Stimulated activated CD8-positive, alpha-beta memory T cell treated with anti-CD3 and anti-CD28 coated beads, Interleukin-7, amount 100 ng/mL, for 1 hour (primary cell): ENCODE results near the gene ZNF577.
"Not testable (repeated sequence)": the region's sequence is repeated elsewhere in the genome, so short reads cannot be mapped to it uniquely, and the experiment has no call there.

Experiments used
- DNase-seq, 2 donors: peaks; one replicate each; pipeline ENCODE4 v3.0.0-alpha.2; 2020; ENCODE audit warnings: low read depth in 2 of 2

Gene ZNF577

DNA sequence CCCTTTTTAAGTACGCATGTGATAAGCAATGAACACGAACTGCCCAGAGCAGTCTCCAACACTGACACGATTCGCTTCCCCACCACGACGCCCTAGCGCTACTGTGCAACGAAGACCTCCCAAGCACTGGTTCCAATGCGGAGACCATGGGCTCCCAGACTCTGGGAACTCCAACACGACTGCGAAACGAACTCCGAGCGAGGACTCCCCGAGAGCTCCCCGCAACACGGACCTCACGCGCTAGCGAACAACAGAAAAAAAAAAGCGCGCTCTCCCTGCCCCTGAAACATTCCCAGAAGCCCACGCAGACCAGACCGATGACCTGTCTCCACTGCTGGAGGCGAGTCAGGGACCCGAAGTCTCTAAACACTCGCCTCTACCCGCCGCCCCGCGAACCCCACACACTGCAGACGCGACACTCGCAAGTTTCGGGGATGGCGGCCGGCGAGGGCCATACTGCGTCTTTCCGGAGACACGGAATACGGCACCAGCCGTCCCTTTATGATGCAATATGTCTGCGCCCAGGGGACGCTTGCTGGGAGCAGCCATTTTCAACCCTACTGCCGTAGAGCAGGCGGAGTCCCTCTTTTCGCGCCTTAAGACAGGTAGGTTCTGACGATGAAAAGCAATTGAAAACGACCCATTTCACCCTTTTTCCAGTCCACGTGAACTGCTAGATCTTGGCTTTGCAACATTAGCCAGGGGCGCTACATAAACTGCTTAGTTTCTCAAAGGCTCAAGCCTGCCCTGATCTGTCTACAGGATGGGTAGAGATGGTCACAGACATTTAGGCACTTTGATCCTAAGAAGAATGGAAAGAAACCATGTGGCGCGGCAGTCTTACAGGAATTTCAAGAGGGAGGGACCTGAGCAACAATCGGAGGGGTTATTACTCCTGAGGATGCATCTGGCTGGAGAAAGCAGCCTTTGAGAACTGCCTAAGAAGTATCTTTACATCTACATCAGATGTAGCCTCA, at the start of gene ZNF577:
Gene ZNF577 (minus strand): TSS at position 430 of the 977 bp plus-strand sequence. CDS start 7,569 bp downstream, outside the sequence.
- peak; percentile 17 to 37 for DNase-seq

- DNase-seq = no peak
Measured at GRCh38 chr19:51931921-51932320, 44.2 kb upstream of the ZNF577 start.

- DNase-seq = no peak
Measured at GRCh38 chr19:51927859-51928258, 40.1 kb upstream of the ZNF577 start.

GRCh38 chr19:51926784-51927741, 39.3 kb upstream of the ZNF577 start, which contains the start of gene ZNF613:
Gene ZNF613, plus strand, starts transcription at chr19:51927472. Its CDS starts 8,749 bp downstream, at chr19:51936221.
- peak; percentile 66 to 80 for DNase-seq

DNA sequence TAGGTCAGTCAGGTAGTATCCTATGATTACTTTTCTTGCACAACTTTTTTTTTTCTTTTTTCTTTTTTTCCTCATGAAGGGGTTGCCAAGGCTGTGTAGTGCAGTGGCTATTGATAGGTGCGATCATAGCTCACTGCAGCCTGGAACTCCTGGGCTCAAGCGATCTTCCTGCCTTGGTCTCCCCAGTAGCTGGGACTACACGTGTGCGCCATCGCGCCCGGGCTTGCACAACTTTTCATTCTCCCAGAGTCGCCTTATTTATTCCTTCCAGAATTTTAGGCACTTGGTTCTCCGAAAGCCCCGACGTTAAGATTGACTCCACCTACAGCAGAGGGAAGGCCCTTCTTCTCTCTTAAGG, 38.7 kb upstream of the ZNF577 start:
- DNase-seq = no peak

DNA sequence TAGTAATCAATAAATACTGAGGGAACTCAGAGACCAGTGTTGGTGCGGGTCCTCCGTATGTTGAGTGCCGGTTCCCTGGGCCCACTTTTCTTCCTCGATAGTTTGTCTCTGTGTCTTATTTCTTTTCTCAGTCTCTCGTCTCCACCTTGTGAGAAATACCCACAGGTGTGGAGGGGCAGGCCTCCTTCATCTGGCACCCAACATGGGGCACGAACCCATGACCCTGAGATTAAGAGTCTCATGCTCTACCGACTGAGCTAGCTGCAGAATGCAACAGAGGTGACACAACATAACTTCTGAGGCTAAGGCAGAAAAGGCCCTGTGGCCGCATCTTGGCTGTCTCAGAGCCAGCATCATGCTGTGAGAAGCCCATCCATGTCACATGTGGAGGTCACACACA, 34.2 kb upstream of the ZNF577 start:
- no peak for DNase-seq

DNA sequence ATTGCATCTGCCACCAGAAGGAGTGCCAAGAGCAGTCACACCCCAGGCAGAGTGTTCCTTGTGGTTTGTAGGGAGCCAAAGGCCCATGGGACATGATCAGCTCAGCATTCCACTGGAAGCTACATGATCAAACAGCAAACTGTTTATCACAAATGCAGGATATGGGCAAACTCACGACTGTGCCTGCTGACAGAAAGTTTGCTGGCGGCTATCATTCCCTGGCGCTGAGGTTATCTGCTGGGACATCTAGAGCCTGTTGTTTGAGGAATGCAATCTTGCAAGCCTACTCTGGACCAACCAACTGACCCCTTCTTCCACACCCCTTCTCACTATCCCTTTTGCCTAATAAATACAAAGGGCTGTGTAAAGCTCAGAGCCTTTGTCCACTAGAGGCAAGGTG, 31.9 kb upstream of the ZNF577 start:
- DNase-seq = no peak

GRCh38 chr19:51916167-51916566, 28.4 kb upstream of the ZNF577 start:
- DNase-seq = no peak

DNA sequence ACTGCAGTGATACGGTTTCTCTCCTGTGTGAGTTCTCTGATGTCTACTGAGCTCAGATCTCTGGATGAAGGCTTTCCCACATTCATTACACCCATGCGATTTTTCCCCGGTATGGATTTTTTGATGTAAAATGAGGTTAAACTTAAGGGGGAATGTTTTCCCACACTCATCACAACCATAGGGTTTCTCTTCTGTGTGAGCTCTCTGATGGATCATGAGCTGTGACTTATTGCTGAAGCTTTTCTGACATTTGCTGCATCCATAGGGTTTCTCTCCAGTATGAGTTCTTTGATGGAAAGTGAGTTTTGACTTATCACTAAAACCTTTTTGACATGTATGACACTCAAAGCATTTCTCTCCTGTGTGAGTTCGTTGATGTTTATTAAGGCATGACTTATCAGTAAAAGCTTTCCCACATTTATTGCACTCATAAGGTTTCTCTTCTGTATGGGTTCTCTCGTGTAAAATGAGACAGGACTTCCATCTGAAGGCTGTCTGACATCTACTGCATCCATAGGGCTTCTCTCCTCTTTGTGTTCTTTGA, 27.6 kb upstream of the ZNF577 start:
- no peak for DNase-seq

DNA sequence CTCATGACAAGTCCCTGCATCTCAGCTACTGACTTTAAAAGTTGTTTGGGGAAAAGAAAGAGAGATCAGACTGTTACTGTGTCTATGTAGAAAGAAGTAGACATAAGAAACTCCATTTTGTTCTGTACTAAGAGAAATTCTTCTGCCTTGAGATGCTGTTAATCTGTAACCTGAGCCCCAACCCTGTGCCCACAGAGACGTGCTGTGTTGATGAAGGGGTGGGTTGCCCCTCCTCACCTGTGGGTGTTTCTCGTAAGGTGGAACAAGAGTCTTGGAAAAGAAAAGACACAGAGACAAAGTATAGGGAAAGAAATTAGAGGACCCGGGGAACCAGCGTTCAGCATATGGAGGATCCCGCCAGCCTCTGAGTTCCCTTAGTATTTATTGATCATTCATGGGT, 20.2 kb upstream of the ZNF577 start:
- DNase-seq = not testable (repeated sequence)

DNA sequence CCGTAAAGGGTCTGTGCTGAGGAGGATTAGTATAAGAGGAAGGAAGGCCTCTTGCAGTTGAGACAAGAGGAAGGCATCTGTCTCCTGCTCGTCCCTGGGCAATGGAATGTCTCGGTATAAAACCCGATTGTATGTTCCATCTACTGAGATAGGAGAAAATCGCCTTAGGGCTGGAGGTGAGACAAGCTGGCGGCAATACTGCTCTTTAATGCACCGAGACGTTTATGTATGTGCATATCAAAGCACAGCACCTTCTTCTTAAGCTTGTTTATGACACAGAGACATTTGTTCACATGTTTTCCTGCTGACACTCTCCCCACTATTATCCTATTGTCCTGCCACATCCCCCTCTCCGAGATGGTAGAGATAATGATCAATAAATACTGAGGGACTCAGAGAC, 18.4 kb upstream of the ZNF577 start:
- DNase-seq = not testable (repeated sequence)

GRCh38 chr19:51905639-51906038, 17.9 kb upstream of the ZNF577 start:
- DNase-seq = not testable (repeated sequence)

- DNase-seq = no peak
Measured at GRCh38 chr19:51905206-51905605, 17.5 kb upstream of the ZNF577 start.

GRCh38 chr19:51904331-51905165, 16.8 kb upstream of the ZNF577 start, which contains the start of gene ZNF649:
Gene ZNF649, minus strand, starts transcription at chr19:51905017. Its CDS starts 4,910 bp downstream, at chr19:51900107.
- peak; percentile 45 to 69 for DNase-seq

- DNase-seq = no peak
Measured at GRCh38 chr19:51903192-51903591, 15.4 kb upstream of the ZNF577 start.

DNA sequence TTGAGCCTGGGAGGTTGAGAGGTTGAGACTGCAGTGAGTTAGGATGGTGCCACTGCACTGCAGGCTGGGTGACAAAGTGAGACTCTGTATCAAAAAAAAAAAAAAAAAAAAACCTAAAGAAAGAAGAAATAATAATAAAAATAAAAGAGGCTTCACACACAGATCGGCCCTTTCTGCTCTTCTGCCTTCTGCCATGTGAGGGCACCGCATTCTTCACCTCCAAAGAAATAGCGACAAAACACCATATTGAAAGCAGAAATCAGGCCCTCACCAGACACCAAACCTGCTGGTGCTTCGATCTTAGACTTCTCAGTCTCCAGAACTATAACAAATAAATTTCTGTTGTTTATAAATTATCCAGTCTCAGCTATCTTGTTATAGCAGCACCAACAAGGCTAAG, 14.1 kb upstream of the ZNF577 start:
- DNase-seq = no peak

GRCh38 chr19:51891193-51891747, 3.5 kb upstream of the ZNF577 start:
- DNase-seq = no peak

GRCh38 chr19:51889934-51890333, 2.2 kb upstream of the ZNF577 start:
- DNase-seq = no peak

- no peak for DNase-seq
Measured at GRCh38 chr19:51884713-51885112, 3.0 kb downstream of the ZNF577 start.

GRCh38 chr19:51882518-51882917, 5.2 kb downstream of the ZNF577 start:
- DNase-seq = no peak

DNA sequence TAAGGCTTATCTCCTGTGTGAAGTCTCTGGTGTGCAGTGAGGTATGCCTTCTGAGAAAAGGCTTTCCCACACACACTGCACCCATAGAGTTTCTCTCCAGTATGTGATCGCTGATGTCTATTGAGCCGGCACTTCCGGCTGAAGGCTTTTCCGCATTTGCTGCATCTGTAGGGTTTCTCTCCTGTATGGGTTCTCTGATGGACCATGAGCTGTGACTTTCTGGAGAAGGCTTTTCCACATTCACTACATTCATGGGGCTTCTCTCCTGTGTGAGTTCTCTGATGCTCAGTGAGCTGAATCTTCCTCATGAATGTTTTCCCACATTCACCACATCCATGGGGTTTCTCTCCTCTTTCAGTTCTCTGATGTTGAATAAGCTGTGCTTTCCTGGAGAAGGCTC, 14.7 kb downstream of the ZNF577 start:
- no peak for DNase-seq
